AG04450 (cell line): ENCODE data around the gene COL23A1. TPM values are rescaled to one million over a fixed set of nuclear protein-coding genes. Genes with fewer than 3 reads are reported as not detected.

ENCODE experiments used
- CTCF ChIA-PET: fragments of 300-600, 350-600 bp; formaldehyde crosslinking; extraction: SDS; loops from one replicate; lab custom pipeline; 2022; ENCODE audit warnings: antibody characterized with exemption, inconsistent platforms; lab: Charles Lee
- POLR2A ChIA-PET: fragments of 350-600 bp; formaldehyde crosslinking; extraction: SDS; loops from one replicate; lab custom pipeline; 2021; ENCODE audit warnings: antibody characterized with exemption, inconsistent platforms; lab: Yijun Ruan, JAX
- DNase-seq: peaks from one replicate; pipeline ENCODE4 v3.0.0-alpha.2; 2011; ENCODE audit warnings: low read depth, low spot score
- H3K27ac ChIP-seq: one replicate; pipeline ENCODE4 v1.5.1; 2012; ENCODE audit warnings: low read depth, low read length, control low read depth
- H3K27me3 ChIP-seq: one replicate; pipeline ENCODE4 v1.6.0; 2012; ENCODE audit warnings: low read length; ENCODE audit not compliant: control insufficient read depth, insufficient read depth
- H3K4me3 ChIP-seq: 2 replicates; pipeline ENCODE4 v1.5.1; 2011; ENCODE audit warnings: mild to moderate bottlenecking, low read depth, low read length, control low read depth
- H3K9me3 ChIP-seq: 2 replicates; pipeline ENCODE4 v1.5.1; 2012; ENCODE audit warnings: low read length; ENCODE audit not compliant: control insufficient read depth, insufficient read depth
- polyA plus RNA-seq: library from polyadenylated mRNA; depleted of rRNA; stranded (reverse); fragments of >200 nt; gene quantifications from 2 replicates; pipeline ENCODE4 v1.2.3, GENCODE V29; 2011
- TF ChIP-seq, protein P1 (sequence below): IDR thresholded peaks from 2 replicates; pipeline ENCODE4 v1.5.1; 2011; ENCODE audit warnings: low read depth, low read length, control low read depth, inconsistent platforms

Gene COL23A1
- polyA plus RNA-seq, 1 experiment: not detected

DNA sequence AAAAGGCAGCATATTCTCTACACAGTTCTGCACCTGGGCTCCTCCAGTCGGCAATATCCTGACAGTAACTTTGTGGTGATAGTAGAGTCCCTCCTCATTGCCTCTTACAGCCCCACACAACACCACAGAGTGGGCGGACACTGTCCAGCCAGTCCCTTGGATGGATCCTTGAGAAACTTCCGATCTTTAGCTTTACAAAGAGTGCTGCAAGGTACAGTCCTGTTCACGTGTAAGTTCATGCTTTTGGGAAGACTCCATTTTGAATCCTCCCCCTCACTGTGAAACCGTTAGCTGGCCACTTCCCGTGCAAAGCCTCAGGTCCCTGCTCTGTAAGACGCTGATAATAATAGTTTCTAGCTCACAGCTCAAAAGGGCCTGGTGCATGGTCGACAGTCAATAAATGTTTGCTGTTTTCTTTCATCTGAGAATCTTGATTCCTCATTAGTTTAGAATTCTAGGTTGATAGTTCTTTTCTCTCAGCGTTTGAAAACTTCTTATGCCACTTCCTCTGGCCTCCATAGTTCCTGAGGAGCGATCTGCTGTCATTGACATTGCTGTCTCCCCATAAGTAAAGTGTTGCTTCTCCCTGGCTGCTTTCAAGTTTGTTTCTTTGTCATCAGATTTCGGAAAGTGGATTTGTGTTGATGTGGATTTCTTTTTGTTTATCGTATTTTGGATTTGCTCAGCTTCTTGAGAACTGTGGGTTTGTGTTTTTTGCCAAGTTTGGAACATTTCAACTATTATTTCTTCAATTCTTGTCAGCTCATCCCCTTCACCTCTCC is 82.9 kb downstream of the COL23A1 start:
- POLR2A ChIA-PET: no interaction called here
- CTCF ChIA-PET: no interaction called here
- Histone ChIP-seq H3K27me3 (no peaks in the 10 kb centered on the region), H3K27ac (no peak overlapping the region), H3K4me3 (no peak overlapping the region), H3K9me3 (peaks cover 46% of the 10 kb centered on the region)
- DNase-seq: no peak
- TF ChIP-seq, protein P1, sequence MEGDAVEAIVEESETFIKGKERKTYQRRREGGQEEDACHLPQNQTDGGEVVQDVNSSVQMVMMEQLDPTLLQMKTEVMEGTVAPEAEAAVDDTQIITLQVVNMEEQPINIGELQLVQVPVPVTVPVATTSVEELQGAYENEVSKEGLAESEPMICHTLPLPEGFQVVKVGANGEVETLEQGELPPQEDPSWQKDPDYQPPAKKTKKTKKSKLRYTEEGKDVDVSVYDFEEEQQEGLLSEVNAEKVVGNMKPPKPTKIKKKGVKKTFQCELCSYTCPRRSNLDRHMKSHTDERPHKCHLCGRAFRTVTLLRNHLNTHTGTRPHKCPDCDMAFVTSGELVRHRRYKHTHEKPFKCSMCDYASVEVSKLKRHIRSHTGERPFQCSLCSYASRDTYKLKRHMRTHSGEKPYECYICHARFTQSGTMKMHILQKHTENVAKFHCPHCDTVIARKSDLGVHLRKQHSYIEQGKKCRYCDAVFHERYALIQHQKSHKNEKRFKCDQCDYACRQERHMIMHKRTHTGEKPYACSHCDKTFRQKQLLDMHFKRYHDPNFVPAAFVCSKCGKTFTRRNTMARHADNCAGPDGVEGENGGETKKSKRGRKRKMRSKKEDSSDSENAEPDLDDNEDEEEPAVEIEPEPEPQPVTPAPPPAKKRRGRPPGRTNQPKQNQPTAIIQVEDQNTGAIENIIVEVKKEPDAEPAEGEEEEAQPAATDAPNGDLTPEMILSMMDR: no peak

DNA sequence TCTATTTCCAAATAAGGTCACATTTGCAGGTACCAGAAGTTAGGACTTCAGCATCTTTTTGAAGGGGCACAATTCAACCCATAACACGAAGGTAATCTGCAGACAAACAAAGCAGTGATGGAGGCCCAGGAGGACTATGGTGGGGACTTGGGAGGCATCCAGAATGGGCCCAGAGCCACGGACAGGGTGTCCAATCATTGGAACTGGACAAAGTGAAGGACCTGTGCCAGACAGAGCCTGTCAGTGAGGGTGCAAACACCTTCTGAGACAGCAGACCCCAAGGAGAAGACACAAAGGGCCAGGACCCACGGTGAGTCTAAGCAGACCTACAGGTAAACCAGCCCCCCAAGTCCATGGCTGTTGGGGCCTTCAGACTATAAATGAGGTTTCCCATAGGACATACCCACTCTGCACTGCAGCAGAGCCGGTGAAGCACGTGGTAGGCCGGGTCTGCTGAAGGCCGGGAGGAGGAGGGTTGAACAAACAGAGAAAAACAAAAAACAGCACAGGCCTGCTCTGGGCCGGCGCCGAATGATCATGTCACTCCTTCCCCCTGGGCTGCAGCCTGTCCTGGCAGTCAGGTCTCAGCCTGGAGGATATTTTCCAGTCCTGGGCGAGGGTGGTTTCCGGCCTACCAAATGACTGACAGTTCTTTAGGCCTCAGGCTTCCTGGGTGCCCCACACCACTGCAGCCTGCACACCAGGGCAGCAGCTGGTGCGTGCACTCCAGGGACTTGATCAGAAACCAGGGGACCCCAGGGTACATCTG is 84.4 kb downstream of the COL23A1 start:
- ChIA-PET CTCF (no interaction called here), POLR2A (no interaction called here)
- Histone ChIP-seq H3K9me3 (peaks cover 57% of the 10 kb centered on the region), H3K27ac (no peak overlapping the region), H3K4me3 (no peak overlapping the region), H3K27me3 (no peaks in the 10 kb centered on the region)
- DNase-seq: no peak
- TF ChIP-seq, protein P1: no peak

DNA sequence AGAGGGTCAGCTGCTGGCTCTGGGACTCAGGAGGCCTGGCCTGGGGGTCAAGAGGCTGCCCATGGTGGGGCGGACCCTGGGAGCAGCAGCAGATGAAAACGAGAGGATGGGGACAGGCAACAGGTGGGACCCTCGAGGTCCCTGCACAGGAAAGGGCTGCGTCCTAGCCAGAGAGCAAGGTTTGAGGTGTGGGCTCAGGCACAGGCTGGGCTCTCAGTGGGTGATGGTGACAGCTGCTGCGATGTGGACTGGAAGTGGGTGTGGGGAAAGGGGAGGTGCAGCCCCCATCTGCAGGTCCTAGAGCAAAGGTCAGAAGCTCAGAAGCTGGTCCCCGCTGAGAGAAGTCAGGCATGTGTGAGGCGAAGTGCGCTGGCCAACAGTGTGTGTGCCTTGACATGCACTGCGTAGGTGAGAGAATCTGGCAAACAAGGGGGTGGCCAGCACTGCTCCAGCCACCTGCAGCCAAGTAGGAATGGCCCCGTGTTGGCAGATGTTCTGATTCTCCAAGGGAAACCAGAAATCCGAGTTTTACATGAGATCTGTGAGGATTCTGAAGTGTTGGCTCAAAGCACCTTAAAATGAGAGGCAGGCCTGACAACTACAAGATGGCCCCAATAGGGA is 85.7 kb downstream of the COL23A1 start:
- ChIA-PET CTCF (no interaction called here), POLR2A (no interaction called here)
- TF ChIP-seq, protein P1: no peak
- no peaks in the 10 kb centered on the region for H3K27me3 ChIP-seq
- peaks cover 49% of the 10 kb centered on the region for H3K9me3 ChIP-seq
- no peak overlapping the region for H3K27ac ChIP-seq
- DNase-seq: no peak
- no peak overlapping the region for H3K4me3 ChIP-seq

DNA sequence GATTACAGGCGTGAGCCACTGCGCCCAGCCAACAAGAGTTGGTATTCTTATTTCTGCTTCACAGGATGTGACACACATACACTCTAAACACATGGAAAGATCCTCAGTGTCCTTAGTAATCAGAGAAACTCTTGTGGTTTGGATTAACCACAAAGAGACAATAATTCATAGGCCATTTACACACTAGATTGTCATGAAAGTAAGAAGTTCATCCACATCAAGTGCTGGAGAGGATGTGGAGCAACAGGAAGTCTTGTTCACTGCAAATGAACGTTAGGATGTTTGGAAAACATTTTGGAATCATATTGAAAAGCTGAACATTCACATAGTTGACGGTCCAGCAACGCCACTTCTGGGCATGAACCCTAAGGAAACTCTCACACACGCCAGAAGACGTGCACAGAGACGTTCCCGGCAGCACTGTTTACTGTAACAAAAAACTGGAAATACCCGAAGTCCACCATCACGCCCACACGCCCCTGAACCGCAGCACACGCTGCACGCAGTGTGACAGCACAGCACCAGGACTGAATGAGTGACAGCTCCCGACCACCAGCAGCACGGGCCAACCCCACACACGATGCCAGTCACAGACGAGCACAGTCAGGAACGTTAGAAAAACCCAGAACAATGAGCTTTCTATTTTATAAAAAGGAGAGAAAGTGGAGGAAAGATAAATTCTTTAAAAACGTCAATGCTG is 87.6 kb downstream of the COL23A1 start:
- Histone ChIP-seq H3K27ac (no peak overlapping the region), H3K9me3 (peaks cover 42% of the 10 kb centered on the region), H3K4me3 (no peak overlapping the region), H3K27me3 (no peaks in the 10 kb centered on the region)
- CTCF ChIA-PET: no interaction called here
- TF ChIP-seq, protein P1: no peak
- POLR2A ChIA-PET: no interaction called here
- DNase-seq: no peak
